GM12865 (cell line): ENCODE data around the gene PACS1.
A peak's percentile ranks its signal among the peaks of the same experiment; 100 is the strongest.

ENCODE experiments used
- DNase-seq: peaks from one replicate; pipeline ENCODE4 v3.0.0; 2010; ENCODE audit warnings: low read depth
- H3K4me3 ChIP-seq: 2 replicates; pipeline ENCODE4 v1.5.1; 2011; ENCODE audit warnings: mild to moderate bottlenecking, low read depth, low read length, control low read depth
- CTCF ChIP-seq: IDR thresholded peaks from 2 replicates; pipeline ENCODE4 v1.5.1; 2011; ENCODE audit warnings: low read length, control low read depth, low read depth, inconsistent platforms; ENCODE audit not compliant: insufficient read depth; ENCODE audit errors: missing control alignments

The PACS1 gene

DNA sequence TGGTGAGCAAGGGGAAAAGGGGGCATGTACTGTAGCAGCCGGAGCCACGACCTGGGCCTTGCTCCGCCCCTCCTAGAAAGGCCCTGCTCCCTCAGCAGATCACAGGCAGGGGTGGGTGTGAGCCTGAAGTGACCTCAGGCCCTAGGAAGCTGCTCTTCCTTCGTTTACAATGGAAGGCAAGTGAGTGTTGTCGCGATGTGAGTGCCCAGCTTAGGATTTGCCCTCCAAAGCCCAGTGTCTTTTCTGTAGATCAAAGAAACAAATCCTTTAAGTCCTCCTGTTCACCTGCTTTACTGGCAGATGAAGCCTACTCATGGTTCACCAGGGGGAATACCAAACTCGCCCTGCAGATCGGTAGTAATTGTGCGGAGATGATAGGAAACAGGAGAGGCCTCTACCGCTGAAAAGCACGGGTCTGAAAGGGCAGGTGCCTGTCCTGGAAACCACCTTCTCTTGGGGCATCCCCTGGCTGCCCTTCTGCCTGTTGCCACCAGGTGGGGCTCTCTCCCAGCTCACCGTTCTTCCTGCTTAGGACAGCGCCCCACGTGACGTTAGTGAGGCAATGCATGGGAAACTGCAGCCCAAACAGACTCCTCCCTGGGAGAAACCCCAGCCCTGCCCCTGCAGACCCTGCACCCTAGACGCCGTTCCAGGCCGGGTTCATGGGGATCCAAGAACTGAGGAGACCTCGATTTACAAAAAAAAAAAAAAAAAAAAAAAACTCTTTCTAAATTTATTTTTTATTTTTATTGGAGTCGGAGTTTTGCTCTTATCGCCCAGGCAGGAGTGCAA is 152.5 kb downstream of the PACS1 start:
- no peak overlapping the region for H3K4me3 ChIP-seq
- DNase-seq, result peak; percentile 98
- TF ChIP-seq CTCF, result peak; percentile 100

DNA sequence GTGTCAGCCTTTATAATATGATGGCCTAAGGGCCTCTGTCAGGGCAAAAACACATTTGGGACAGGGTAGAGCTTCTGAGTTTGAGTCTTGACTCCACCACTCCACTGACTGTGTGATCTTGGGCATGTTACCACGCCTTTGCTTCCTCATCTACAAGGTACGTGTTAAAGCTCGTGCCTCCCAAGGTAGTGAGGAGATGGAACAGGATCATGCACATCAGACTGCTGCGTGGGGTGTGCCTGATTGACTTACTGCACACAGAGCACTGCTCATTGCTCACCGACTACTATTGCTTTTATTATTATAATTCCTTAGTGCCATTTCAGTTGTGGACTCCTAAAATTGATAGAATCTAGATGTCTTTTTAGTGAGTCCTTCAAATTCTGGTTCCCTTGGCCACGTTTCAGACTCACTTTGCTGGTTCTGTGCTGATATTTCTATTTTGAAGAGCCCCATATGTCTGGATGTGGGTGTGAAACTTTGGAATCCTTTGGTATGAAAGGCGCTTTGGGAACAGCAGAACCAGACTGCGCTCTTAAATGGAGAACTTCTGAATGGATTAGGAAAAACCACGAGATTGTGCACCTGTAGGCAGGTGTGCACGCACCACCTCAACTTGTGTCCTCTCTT is 154.3 kb downstream of the PACS1 start:
- DNase-seq, result no peak
- no peak overlapping the region for H3K4me3 ChIP-seq
- TF ChIP-seq CTCF, result no peak

GRCh38 chr11:66225066-66225465 is 155.0 kb downstream of the PACS1 start:
- no peak overlapping the region for H3K4me3 ChIP-seq
- no peak for DNase-seq
- no peak for TF ChIP-seq CTCF

DNA sequence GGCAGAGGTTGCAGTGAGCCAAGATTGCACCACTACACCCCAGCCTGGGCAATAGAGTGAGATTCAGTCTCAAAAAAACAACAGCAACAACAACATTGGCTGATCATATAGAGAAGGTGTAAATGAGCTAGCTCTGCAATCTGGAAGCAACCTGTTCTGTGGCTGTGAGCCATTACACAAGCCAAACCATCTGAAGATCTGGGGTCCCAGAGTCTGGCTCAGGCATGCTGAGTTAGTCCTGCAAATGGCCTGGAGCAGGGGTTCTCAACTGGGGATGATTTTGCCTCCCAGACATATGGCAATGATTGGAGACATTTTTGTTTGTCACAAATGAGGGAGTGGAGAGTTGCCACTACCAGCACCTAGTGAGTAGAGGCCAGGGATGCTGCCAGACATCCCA is 156.0 kb downstream of the PACS1 start:
- no peak for DNase-seq
- TF ChIP-seq CTCF, result no peak
- no peak overlapping the region for H3K4me3 ChIP-seq

DNA sequence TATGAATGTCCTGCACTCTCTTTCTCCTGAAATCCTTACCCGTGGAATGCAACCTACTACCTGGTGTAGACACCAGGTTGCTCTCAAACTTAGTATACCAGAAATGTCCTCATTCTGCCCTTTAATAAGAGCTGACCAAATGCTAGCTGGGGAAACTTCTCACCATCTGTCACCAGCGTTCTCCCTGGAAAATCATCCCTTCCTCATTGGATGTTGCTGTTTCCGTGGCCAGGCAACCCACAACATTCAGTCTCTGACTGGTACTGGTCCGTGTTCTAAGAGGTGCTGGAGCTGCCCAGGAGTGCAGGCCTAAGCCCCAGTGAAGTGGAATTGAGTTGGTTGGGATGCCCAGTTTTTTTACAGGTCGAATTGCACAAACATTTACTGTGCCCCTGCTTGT is 157.6 kb downstream of the PACS1 start:
- H3K4me3 ChIP-seq, result no peak overlapping the region
- TF ChIP-seq CTCF, result no peak
- no peak for DNase-seq

DNA sequence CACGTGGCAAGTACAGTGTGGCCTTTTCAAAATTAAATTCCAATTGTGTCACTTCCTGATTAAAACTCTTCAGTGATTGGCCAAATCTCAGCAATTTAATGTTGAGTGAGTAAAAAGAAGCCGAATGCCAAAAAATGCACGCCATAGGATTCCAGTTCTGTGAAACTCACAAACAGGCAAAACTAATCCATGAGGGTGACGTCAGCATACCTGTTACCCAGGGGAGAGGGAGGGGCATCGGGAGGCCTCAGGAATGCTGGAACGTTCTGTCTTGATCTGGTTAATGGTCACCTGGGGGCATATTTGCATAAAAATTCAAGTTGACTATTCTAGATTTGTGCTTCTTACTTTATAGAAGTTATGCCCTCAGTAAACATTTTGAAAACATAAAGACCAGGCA is 158.4 kb downstream of the PACS1 start:
- no peak for TF ChIP-seq CTCF
- H3K4me3 ChIP-seq, result no peak overlapping the region
- DNase-seq, result no peak
